ENCODE measurements around the gene XRCC2. TPM values are rescaled to one million over a fixed set of nuclear protein-coding genes. Genes with fewer than 3 reads are reported as not detected.

Gene XRCC2
- total and polyA plus RNA-seq, 2 experiments from 2014 or later: 18.9 to 33.2 TPM

- 0 out of 3 replicates have a peak, but pooled peaks cover 3% of the 10 kb centered on the region for H3K36me3 Mint-ChIP-seq (ENCODE audit: low read depth)
- H3K27me3 Mint-ChIP-seq (ENCODE audit: insufficient read depth, low read depth, poor library complexity): peaks cover 2% of the 10 kb centered on the region
- Histone ChIP-seq H2AFZ (no peak overlapping the region), H3F3A (replicated peaks; ENCODE audit: low read depth) (no peaks in the 10 kb centered on the region), H3K4me2 (no peak overlapping the region), H4K20me1 (replicated peaks; ENCODE audit: insufficient read depth) (no peaks in the 10 kb centered on the region), H3K27ac (ENCODE audit: low read depth) (no peak overlapping the region), H3K4me3 (no peak overlapping the region), H3K79me2 (replicated peaks; ENCODE audit: insufficient read depth) (no peaks in the 10 kb centered on the region), H3K36me3 (ENCODE audit: insufficient read depth) (no peaks in the 10 kb centered on the region), H3K9me2 (ENCODE audit: insufficient read depth) (no peaks in the 10 kb centered on the region), H3K27me3 (ENCODE audit: insufficient read depth) (no peaks in the 10 kb centered on the region), H3K4me1 (ENCODE audit: insufficient read depth) (no peaks in the 10 kb centered on the region)
- no peak for DNase-seq (ENCODE audit: low spot score)
- no peak overlapping the region for H3K4me3 Mint-ChIP-seq
- H3K9me3 Mint-ChIP-seq: peaks cover 13% of the 10 kb centered on the region
- H3K27ac Mint-ChIP-seq: no peak overlapping the region
- TF ChIP-seq ETS1 (IDR thresholded peaks at IDR 0.05) (no peak), JUNB (IDR thresholded peaks at IDR 0.05; ENCODE audit: unreplicated experiment) (no peak), CREB1 (CRISPR knock-in tag; IDR thresholded peaks at IDR 0.05; ENCODE audit: low read depth) (no peak), ZNF331 (CRISPR knock-in tag; IDR thresholded peaks at IDR 0.05; ENCODE audit: low read depth) (no peak), EZH2 (IDR thresholded peaks at IDR 0.05; ENCODE audit: low read depth, unreplicated experiment) (no peak), EZH2phosphoT487 (IDR thresholded peaks at IDR 0.05; ENCODE audit: unreplicated experiment) (no peak), POLR2AphosphoS5 (IDR thresholded peaks at IDR 0.05; ENCODE audit: low read depth) (no peak), ZNF462 (CRISPR knock-in tag; IDR thresholded peaks at IDR 0.05) (no peak), NANOG (IDR thresholded peaks at IDR 0.05; ENCODE audit: borderline replicate concordance) (no peak), ZNF114 (CRISPR knock-in tag; IDR thresholded peaks at IDR 0.05) (no peak), STAT1 (IDR thresholded peaks at IDR 0.05; ENCODE audit: unreplicated experiment) (no peak), CTCF (conservative IDR thresholded peaks at IDR 0.05; ENCODE audit: low read depth in 2 of 2) (no peak)
- TF ChIP-seq, protein P1, sequence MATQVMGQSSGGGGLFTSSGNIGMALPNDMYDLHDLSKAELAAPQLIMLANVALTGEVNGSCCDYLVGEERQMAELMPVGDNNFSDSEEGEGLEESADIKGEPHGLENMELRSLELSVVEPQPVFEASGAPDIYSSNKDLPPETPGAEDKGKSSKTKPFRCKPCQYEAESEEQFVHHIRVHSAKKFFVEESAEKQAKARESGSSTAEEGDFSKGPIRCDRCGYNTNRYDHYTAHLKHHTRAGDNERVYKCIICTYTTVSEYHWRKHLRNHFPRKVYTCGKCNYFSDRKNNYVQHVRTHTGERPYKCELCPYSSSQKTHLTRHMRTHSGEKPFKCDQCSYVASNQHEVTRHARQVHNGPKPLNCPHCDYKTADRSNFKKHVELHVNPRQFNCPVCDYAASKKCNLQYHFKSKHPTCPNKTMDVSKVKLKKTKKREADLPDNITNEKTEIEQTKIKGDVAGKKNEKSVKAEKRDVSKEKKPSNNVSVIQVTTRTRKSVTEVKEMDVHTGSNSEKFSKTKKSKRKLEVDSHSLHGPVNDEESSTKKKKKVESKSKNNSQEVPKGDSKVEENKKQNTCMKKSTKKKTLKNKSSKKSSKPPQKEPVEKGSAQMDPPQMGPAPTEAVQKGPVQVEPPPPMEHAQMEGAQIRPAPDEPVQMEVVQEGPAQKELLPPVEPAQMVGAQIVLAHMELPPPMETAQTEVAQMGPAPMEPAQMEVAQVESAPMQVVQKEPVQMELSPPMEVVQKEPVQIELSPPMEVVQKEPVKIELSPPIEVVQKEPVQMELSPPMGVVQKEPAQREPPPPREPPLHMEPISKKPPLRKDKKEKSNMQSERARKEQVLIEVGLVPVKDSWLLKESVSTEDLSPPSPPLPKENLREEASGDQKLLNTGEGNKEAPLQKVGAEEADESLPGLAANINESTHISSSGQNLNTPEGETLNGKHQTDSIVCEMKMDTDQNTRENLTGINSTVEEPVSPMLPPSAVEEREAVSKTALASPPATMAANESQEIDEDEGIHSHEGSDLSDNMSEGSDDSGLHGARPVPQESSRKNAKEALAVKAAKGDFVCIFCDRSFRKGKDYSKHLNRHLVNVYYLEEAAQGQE (IDR thresholded peaks at IDR 0.05; ENCODE audit: unreplicated experiment): no peak
- H3K4me1 Mint-ChIP-seq: no peaks in the 10 kb centered on the region
- no peak for ATAC-seq
Measured at GRCh38 chr7:152710153-152710442, 34.2 kb upstream of the XRCC2 start.

Data from GM23338 (cell line).